HepG2 (cell line): ENCODE data around the gene ANXA9. TPM values are rescaled to one million over a fixed set of nuclear protein-coding genes. Genes with fewer than 3 reads are reported as not detected.

Experiments
- EZH2 ChIP-seq: conservative IDR thresholded peaks from 2 replicates; pipeline ENCODE4 v1.6.1; 2012; ENCODE audit warnings: mild to moderate bottlenecking, low read depth, low read length, moderate library complexity
- FOXA3 ChIP-seq: IDR thresholded peaks from 2 replicates; pipeline ENCODE4 v1.6.1; 2016; ENCODE audit warnings: missing genetic modification reagents, missing compliant biosample characterization
- GRHL1 ChIP-seq: sonication (generic); formaldehyde crosslinking; conservative IDR thresholded peaks from 2 replicates; pipeline ENCODE4 v1.8.0; 2022; ENCODE audit warnings: missing genetic modification reagents
- KAT7 ChIP-seq: IDR thresholded peaks from 2 replicates; pipeline ENCODE4 v1.6.1; 2018; ENCODE audit warnings: borderline replicate concordance, missing compliant biosample characterization
- PITX1 ChIP-seq: sonication (generic); formaldehyde crosslinking; IDR thresholded peaks from 2 replicates; pipeline ENCODE4 v1.5.1; 2020; ENCODE audit warnings: mild to moderate bottlenecking, missing genetic modification reagents
- RXRB ChIP-seq: IDR thresholded peaks from 2 replicates; pipeline ENCODE4 v1.6.1; 2016; ENCODE audit warnings: borderline replicate concordance, missing genetic modification reagents, missing compliant biosample characterization
- SIN3A ChIP-seq: IDR thresholded peaks from 2 replicates; pipeline ENCODE4 v1.6.1; 2011; ENCODE audit warnings: low read depth, mild to moderate bottlenecking, control low read depth, low read length, borderline replicate concordance
- SNAPC2 ChIP-seq: sonication (generic); formaldehyde crosslinking; IDR thresholded peaks from 2 replicates; pipeline ENCODE4 v1.8.1; 2022; ENCODE audit warnings: mild to moderate bottlenecking, missing genetic modification reagents
- SNAPC5 ChIP-seq: sonication (generic); formaldehyde crosslinking; IDR thresholded peaks from 2 replicates; pipeline ENCODE4 v1.8.1; 2023; ENCODE audit warnings: mild to moderate bottlenecking, missing genetic modification reagents, borderline replicate concordance
- SRSF9 ChIP-seq: fragments of 200-400 bp; formaldehyde crosslinking; IDR thresholded peaks from 2 replicates; pipeline ENCODE4 v1.6.1; 2018; ENCODE audit warnings: borderline replicate concordance, mild to moderate bottlenecking, low read depth, low read length; ENCODE audit not compliant: insufficient read depth, poor library complexity, severe bottlenecking
- TARDBP ChIP-seq: sonication (generic); formaldehyde crosslinking; IDR thresholded peaks from 2 replicates; pipeline ENCODE4 v1.8.0; 2022; ENCODE audit warnings: mild to moderate bottlenecking, missing genetic modification reagents
- TRIM24 ChIP-seq: sonication (generic); formaldehyde crosslinking; IDR thresholded peaks from 2 replicates; pipeline ENCODE4 v1.8.0; 2022; ENCODE audit warnings: mild to moderate bottlenecking, missing genetic modification reagents
- ZNF160 ChIP-seq: sonication (generic); formaldehyde crosslinking; IDR thresholded peaks from 2 replicates; pipeline ENCODE4 v1.8.0; 2022; ENCODE audit warnings: mild to moderate bottlenecking, inconsistent platforms, missing genetic modification reagents
- ZNF235 ChIP-seq: sonication (generic); formaldehyde crosslinking; IDR thresholded peaks from 2 replicates; pipeline ENCODE4 v1.8.1; 2023; ENCODE audit warnings: mild to moderate bottlenecking, missing genetic modification reagents, borderline replicate concordance
- ZNF331 ChIP-seq: sonication (generic); formaldehyde crosslinking; IDR thresholded peaks from 2 replicates; pipeline ENCODE4 v1.4.0; 2020; ENCODE audit warnings: missing genetic modification reagents
- ZNF512 ChIP-seq: sonication (generic); formaldehyde crosslinking; IDR thresholded peaks from 2 replicates; pipeline ENCODE4 v1.4.0; 2020; ENCODE audit warnings: mild to moderate bottlenecking, missing genetic modification reagents
- ZNF543 ChIP-seq: sonication (generic); formaldehyde crosslinking; IDR thresholded peaks from 2 replicates; pipeline ENCODE4 v1.4.0; 2020; ENCODE audit warnings: mild to moderate bottlenecking, missing genetic modification reagents
- ZNF724P ChIP-seq: sonication (generic); formaldehyde crosslinking; IDR thresholded peaks from 2 replicates; pipeline ENCODE4 v1.8.0; 2022; ENCODE audit warnings: missing genetic modification reagents, borderline replicate concordance
- ZNF781 ChIP-seq: sonication (generic); formaldehyde crosslinking; IDR thresholded peaks from 2 replicates; pipeline ENCODE4 v1.5.1; 2020; ENCODE audit warnings: borderline replicate concordance, mild to moderate bottlenecking, missing genetic modification reagents; ENCODE audit errors: not compliant biosample characterization
- ZNF879 ChIP-seq: sonication (generic); formaldehyde crosslinking; IDR thresholded peaks from 2 replicates; pipeline ENCODE4 v1.8.1; 2023; ENCODE audit warnings: missing genetic modification reagents
- polyA plus RNA-seq, 8 experiments: library from polyadenylated mRNA; depleted of rRNA in 3 of 8; stranded (reverse) in 7 of 8; unstranded in 1 of 8; fragments of >200 nt; fragmentation: Illumina TruSeq in 4 of 8; extraction: Trizol in 4 of 8; gene quantifications; 2 replicates each; pipeline versions ENCODE4 v1.2.1 to v1.2.3, GENCODE V29; 2011 to 2016; ENCODE audit warnings: low read depth in 4 of 8, missing spikeins in 1 of 8, mixed read lengths in 1 of 8; ENCODE audit not compliant: insufficient read depth in 1 of 8
- total RNA-seq, 5 experiments: library from RNA; depleted of rRNA; stranded (reverse); fragments of >200 nt; fragmentation: Illumina TruSeq; extraction: Trizol; gene quantifications; 2 replicates each; pipeline ENCODE4 v1.2.3, GENCODE V29; 2016; ENCODE audit warnings: low read depth in 1 of 5
- TF ChIP-seq, protein P1 (sequence below): sonication (generic); formaldehyde crosslinking; IDR thresholded peaks from 2 replicates; pipeline ENCODE4 v1.4.0; 2020; ENCODE audit warnings: missing genetic modification reagents, borderline replicate concordance

The ANXA9 gene
- total and polyA plus RNA-seq, 2 of the 13 experiments (the other 11 are each of a cell fraction or from before 2014, with no cell fraction given), result 13.3 to 23.9 TPM

GRCh38 chr1:150974580-150975478, 7.3 kb upstream of the ANXA9 start, which contains the start of gene CERS2 (continued):
- peak; percentile 70; the same call in 1 of the 2 replicates for TF ChIP-seq KAT7 (CRISPR knock-in tag)
- TF ChIP-seq GRHL1 (CRISPR knock-in tag), result no peak
- no peak for TF ChIP-seq TRIM24 (CRISPR knock-in tag)
- no peak for TF ChIP-seq PITX1 (CRISPR knock-in tag)
- no peak for TF ChIP-seq EZH2
- peak; percentile 74; the same call in 1 of the 2 replicates for TF ChIP-seq ZNF724P (CRISPR knock-in tag)
- TF ChIP-seq ZNF781, result no peak
- TF ChIP-seq ZNF543, result no peak
- TF ChIP-seq SRSF9, result no peak
- no peak for TF ChIP-seq SNAPC2 (CRISPR knock-in tag)
- no peak for TF ChIP-seq FOXA3
- peak; percentile 24; the same call in 1 of the 2 replicates for TF ChIP-seq SIN3A
- no peak for TF ChIP-seq ZNF512 (CRISPR knock-in tag)
- no peak for TF ChIP-seq ZNF235 (CRISPR knock-in tag)
- TF ChIP-seq TARDBP (CRISPR knock-in tag), result no peak
- TF ChIP-seq, protein P1, sequence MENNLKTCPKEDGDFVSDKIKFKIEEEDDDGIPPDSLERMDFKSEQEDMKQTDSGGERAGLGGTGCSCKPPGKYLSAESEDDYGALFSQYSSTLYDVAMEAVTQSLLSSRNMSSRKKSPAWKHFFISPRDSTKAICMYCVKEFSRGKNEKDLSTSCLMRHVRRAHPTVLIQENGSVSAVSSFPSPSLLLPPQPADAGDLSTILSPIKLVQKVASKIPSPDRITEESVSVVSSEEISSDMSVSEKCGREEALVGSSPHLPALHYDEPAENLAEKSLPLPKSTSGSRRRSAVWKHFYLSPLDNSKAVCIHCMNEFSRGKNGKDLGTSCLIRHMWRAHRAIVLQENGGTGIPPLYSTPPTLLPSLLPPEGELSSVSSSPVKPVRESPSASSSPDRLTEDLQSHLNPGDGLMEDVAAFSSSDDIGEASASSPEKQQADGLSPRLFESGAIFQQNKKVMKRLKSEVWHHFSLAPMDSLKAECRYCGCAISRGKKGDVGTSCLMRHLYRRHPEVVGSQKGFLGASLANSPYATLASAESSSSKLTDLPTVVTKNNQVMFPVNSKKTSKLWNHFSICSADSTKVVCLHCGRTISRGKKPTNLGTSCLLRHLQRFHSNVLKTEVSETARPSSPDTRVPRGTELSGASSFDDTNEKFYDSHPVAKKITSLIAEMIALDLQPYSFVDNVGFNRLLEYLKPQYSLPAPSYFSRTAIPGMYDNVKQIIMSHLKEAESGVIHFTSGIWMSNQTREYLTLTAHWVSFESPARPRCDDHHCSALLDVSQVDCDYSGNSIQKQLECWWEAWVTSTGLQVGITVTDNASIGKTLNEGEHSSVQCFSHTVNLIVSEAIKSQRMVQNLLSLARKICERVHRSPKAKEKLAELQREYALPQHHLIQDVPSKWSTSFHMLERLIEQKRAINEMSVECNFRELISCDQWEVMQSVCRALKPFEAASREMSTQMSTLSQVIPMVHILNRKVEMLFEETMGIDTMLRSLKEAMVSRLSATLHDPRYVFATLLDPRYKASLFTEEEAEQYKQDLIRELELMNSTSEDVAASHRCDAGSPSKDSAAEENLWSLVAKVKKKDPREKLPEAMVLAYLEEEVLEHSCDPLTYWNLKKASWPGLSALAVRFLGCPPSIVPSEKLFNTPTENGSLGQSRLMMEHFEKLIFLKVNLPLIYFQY (CRISPR knock-in tag), result 0 out of 2 replicates have a peak, but pooled peaks have one; percentile 38
- TF ChIP-seq ZNF160 (CRISPR knock-in tag), result no peak
- TF ChIP-seq ZNF879 (CRISPR knock-in tag), result no peak
- TF ChIP-seq RXRB (CRISPR knock-in tag), result 0 out of 2 replicates have a peak, but pooled peaks have one; percentile 23
- no peak for TF ChIP-seq SNAPC5 (CRISPR knock-in tag)
- TF ChIP-seq ZNF331, result 0 out of 2 replicates have a peak, but pooled peaks have one; percentile 29
